HEK293 (cell line): Measurements from ENCODE around the gene EIPR1.

Source experiments
- CTCF ChIA-PET: fragments of 350-600 bp; formaldehyde crosslinking; extraction: SDS; loops from one replicate; lab custom pipeline; 2021; ENCODE audit warnings: antibody characterized with exemption; lab: Yijun Ruan, JAX
- POLR2A ChIA-PET: fragments of 300-600 bp; formaldehyde crosslinking; extraction: SDS; loops from one replicate; lab custom pipeline; 2020; ENCODE audit warnings: antibody characterized with exemption, inconsistent platforms; lab: Yijun Ruan, JAX
- H3K27ac ChIP-seq: fragments of 200-500 bp; sonication (Bioruptor generic); 2 replicates; pipeline ENCODE4 v1.5.1; 2014; ENCODE audit warnings: low read depth, low read length, control low read depth, inconsistent platforms; ENCODE audit errors: extremely low read depth
- H3K36me3 ChIP-seq, 2 experiments: fragments of 200-500 bp in 1 of 2; sonication (Bioruptor generic) in 1 of 2; 1 replicate in 1 of 2; 2 replicates in 1 of 2; pipeline ENCODE4 v1.5.1; 2014 to 2017; ENCODE audit warnings: inconsistent platforms in 2 of 2, low read length in 2 of 2; ENCODE audit not compliant: control insufficient read depth in 2 of 2, insufficient read depth in 1 of 2
- H3K4me1 ChIP-seq: fragments of 200-500 bp; sonication (Bioruptor generic); 2 replicates; pipeline ENCODE4 v1.5.1; 2014; ENCODE audit warnings: mild to moderate bottlenecking, low read length, inconsistent platforms; ENCODE audit not compliant: control insufficient read depth, insufficient read depth
- H3K4me3 ChIP-seq: 2 replicates; pipeline ENCODE4 v1.5.1; 2011; ENCODE audit warnings: low read depth, mild to moderate bottlenecking, control low read depth, low read length, moderate library complexity
- H3K9me3 ChIP-seq: fragments of 200-500 bp; sonication (Bioruptor generic); 2 replicates; pipeline ENCODE4 v1.5.1; 2014; ENCODE audit warnings: low read depth, low read length, inconsistent platforms; ENCODE audit not compliant: control insufficient read depth, insufficient read depth
- SCRT2 ChIP-seq: fragments of 450-650 bp; formaldehyde crosslinking; IDR thresholded peaks from 2 replicates; pipeline ENCODE4 v1.5.1; 2016; ENCODE audit warnings: missing biosample characterization, missing genetic modification characterization
- TRIM28 ChIP-seq: IDR thresholded peaks from 2 replicates; pipeline ENCODE4 v1.6.1; 2011; ENCODE audit warnings: low read length, control low read depth, borderline replicate concordance
- ZBTB17 ChIP-seq: fragments of 450-650 bp; formaldehyde crosslinking; IDR thresholded peaks from 2 replicates; pipeline ENCODE4 v1.5.1; 2016; ENCODE audit warnings: missing biosample characterization, missing genetic modification characterization
- ZBTB21 ChIP-seq: fragments of 450-650 bp; formaldehyde crosslinking; IDR thresholded peaks from 2 replicates; pipeline ENCODE4 v1.5.1; 2017; ENCODE audit warnings: missing biosample characterization, missing genetic modification characterization
- ZBTB7A ChIP-seq: fragments of 450-650 bp; formaldehyde crosslinking; IDR thresholded peaks from 2 replicates; pipeline ENCODE4 v1.5.1; 2016; ENCODE audit warnings: low read depth, missing biosample characterization, missing genetic modification characterization
- ZFP3 ChIP-seq: fragments of 450-650 bp; formaldehyde crosslinking; IDR thresholded peaks from 2 replicates; pipeline ENCODE4 v1.5.1; 2016; ENCODE audit warnings: low read depth, missing biosample characterization, missing genetic modification characterization
- ZIC2 ChIP-seq: fragments of 450-650 bp; formaldehyde crosslinking; IDR thresholded peaks from 2 replicates; pipeline ENCODE4 v1.5.1; 2016; ENCODE audit warnings: missing biosample characterization, missing genetic modification characterization
- ZNF10 ChIP-seq: fragments of 450-650 bp; formaldehyde crosslinking; IDR thresholded peaks from 2 replicates; pipeline ENCODE4 v1.5.1; 2017; ENCODE audit warnings: missing biosample characterization, missing genetic modification characterization
- ZNF214 ChIP-seq: fragments of 450-650 bp; formaldehyde crosslinking; IDR thresholded peaks from 2 replicates; pipeline ENCODE4 v1.5.1; 2017; ENCODE audit warnings: missing biosample characterization, mild to moderate bottlenecking, missing genetic modification characterization, borderline replicate concordance
- ZNF302 ChIP-seq: fragments of 450-650 bp; formaldehyde crosslinking; IDR thresholded peaks from 2 replicates; pipeline ENCODE4 v1.5.1; 2016; ENCODE audit warnings: missing biosample characterization, missing genetic modification characterization, low read depth
- ZNF311 ChIP-seq: fragments of 450-650 bp; formaldehyde crosslinking; IDR thresholded peaks from 2 replicates; pipeline ENCODE4 v1.5.1; 2017; ENCODE audit warnings: missing biosample characterization, missing genetic modification characterization, borderline replicate concordance
- ZNF394 ChIP-seq: fragments of 450-650 bp; formaldehyde crosslinking; IDR thresholded peaks from 2 replicates; pipeline ENCODE4 v1.5.1; 2016; ENCODE audit warnings: missing biosample characterization, missing genetic modification characterization, mild to moderate bottlenecking, moderate library complexity, borderline replicate concordance
- ZNF585B ChIP-seq: fragments of 450-650 bp; formaldehyde crosslinking; IDR thresholded peaks from 2 replicates; pipeline ENCODE4 v1.5.1; 2016; ENCODE audit warnings: missing biosample characterization, missing genetic modification characterization
- ZNF629 ChIP-seq: fragments of 450-650 bp; formaldehyde crosslinking; IDR thresholded peaks from 2 replicates; pipeline ENCODE4 v1.5.1; 2017; ENCODE audit warnings: missing biosample characterization, missing genetic modification characterization
- ZNF747 ChIP-seq: fragments of 450-650 bp; formaldehyde crosslinking; IDR thresholded peaks from 2 replicates; pipeline ENCODE4 v1.5.1; 2016; ENCODE audit warnings: missing biosample characterization, missing genetic modification characterization
- ZNF843 ChIP-seq: fragments of 450-650 bp; formaldehyde crosslinking; IDR thresholded peaks from 2 replicates; pipeline ENCODE4 v1.5.1; 2016; ENCODE audit warnings: missing biosample characterization, missing genetic modification characterization
- ZSCAN16 ChIP-seq: fragments of 450-650 bp; formaldehyde crosslinking; IDR thresholded peaks from 2 replicates; pipeline ENCODE4 v1.5.1; 2016; ENCODE audit warnings: missing biosample characterization, missing genetic modification characterization
- ZSCAN23 ChIP-seq: fragments of 450-650 bp; formaldehyde crosslinking; IDR thresholded peaks from 2 replicates; pipeline ENCODE4 v1.5.1; 2016; ENCODE audit warnings: missing biosample characterization, missing genetic modification characterization
- TF ChIP-seq, protein P1 (sequence below): fragments of 450-650 bp; formaldehyde crosslinking; IDR thresholded peaks from 2 replicates; pipeline ENCODE4 v1.5.1; 2016; ENCODE audit warnings: missing biosample characterization, missing genetic modification characterization
- TF ChIP-seq, protein P2 (sequence below): fragments of 450-650 bp; formaldehyde crosslinking; IDR thresholded peaks from 2 replicates; pipeline ENCODE4 v1.5.1; 2016; ENCODE audit warnings: missing biosample characterization, missing genetic modification characterization
- TF ChIP-seq, protein P3 (sequence below): fragments of 450-650 bp; formaldehyde crosslinking; IDR thresholded peaks from 2 replicates; pipeline ENCODE4 v1.5.1; 2016; ENCODE audit warnings: missing biosample characterization, missing genetic modification characterization
- TF ChIP-seq, protein P4 (sequence below): fragments of 450-650 bp; formaldehyde crosslinking; IDR thresholded peaks from 2 replicates; pipeline ENCODE4 v1.5.1; 2016; ENCODE audit warnings: missing biosample characterization, missing genetic modification characterization

The EIPR1 gene

DNA sequence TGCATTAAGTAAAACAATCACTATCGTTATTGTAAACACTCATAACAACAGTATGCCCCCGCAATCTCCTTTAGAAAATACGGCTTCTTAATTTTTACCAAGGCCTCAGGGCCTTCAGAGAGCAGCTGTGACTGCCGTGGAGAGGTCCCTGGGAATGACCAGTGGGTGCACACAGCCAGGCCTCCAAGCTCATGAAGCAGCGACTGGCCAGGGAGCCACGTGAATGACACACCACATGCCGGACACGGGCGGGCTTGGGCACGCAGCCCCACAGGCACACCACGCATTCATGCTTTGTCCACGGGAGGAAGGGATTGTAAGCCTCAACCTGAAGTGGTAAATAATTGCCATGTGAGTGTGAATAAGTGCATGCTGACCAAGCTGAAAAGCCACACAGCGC is 121.0 kb downstream of the EIPR1 start:
- ChIA-PET CTCF (no interaction called here), POLR2A (no interaction called here)
- peaks cover 0 to 6% of the 10 kb centered on the region in 2 experiments; a peak in 1 of 3 replicates for H3K36me3 ChIP-seq
- H3K27ac ChIP-seq: no peak overlapping the region
- H3K9me3 ChIP-seq: no peaks in the 10 kb centered on the region
- H3K4me1 ChIP-seq: no peaks in the 10 kb centered on the region
- TF ChIP-seq, protein P1, sequence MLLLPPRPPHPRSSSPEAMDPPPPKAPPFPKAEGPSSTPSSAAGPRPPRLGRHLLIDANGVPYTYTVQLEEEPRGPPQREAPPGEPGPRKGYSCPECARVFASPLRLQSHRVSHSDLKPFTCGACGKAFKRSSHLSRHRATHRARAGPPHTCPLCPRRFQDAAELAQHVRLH (tag by site-specific recombination): no peak
- TF ChIP-seq SCRT2 (no peak), ZSCAN16 (tag by site-specific recombination) (no peak), ZFP3 (tag by site-specific recombination) (no peak), ZNF10 (tag by site-specific recombination) (no peak), ZNF585B (tag by site-specific recombination) (no peak), ZNF629 (no peak), ZNF311 (tag by site-specific recombination) (no peak), ZNF747 (tag by site-specific recombination) (no peak), ZNF394 (tag by site-specific recombination) (no peak), ZBTB21 (tag by site-specific recombination) (no peak), TRIM28 (no peak), ZBTB17 (tag by site-specific recombination) (no peak), ZIC2 (tag by site-specific recombination) (no peak)
- TF ChIP-seq, protein P2, sequence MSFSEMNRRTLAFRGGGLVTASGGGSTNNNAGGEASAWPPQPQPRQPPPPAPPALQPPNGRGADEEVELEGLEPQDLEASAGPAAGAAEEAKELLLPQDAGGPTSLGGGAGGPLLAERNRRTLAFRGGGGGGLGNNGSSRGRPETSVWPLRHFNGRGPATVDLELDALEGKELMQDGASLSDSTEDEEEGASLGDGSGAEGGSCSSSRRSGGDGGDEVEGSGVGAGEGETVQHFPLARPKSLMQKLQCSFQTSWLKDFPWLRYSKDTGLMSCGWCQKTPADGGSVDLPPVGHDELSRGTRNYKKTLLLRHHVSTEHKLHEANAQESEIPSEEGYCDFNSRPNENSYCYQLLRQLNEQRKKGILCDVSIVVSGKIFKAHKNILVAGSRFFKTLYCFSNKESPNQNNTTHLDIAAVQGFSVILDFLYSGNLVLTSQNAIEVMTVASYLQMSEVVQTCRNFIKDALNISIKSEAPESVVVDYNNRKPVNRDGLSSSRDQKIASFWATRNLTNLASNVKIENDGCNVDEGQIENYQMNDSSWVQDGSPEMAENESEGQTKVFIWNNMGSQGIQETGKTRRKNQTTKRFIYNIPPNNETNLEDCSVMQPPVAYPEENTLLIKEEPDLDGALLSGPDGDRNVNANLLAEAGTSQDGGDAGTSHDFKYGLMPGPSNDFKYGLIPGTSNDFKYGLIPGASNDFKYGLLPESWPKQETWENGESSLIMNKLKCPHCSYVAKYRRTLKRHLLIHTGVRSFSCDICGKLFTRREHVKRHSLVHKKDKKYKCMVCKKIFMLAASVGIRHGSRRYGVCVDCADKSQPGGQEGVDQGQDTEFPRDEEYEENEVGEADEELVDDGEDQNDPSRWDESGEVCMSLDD (tag by site-specific recombination): no peak
- TF ChIP-seq, protein P3, sequence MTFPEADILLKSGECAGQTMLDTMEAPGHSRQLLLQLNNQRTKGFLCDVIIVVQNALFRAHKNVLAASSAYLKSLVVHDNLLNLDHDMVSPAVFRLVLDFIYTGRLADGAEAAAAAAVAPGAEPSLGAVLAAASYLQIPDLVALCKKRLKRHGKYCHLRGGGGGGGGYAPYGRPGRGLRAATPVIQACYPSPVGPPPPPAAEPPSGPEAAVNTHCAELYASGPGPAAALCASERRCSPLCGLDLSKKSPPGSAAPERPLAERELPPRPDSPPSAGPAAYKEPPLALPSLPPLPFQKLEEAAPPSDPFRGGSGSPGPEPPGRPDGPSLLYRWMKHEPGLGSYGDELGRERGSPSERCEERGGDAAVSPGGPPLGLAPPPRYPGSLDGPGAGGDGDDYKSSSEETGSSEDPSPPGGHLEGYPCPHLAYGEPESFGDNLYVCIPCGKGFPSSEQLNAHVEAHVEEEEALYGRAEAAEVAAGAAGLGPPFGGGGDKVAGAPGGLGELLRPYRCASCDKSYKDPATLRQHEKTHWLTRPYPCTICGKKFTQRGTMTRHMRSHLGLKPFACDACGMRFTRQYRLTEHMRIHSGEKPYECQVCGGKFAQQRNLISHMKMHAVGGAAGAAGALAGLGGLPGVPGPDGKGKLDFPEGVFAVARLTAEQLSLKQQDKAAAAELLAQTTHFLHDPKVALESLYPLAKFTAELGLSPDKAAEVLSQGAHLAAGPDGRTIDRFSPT (tag by site-specific recombination): no peak
- TF ChIP-seq, protein P4, sequence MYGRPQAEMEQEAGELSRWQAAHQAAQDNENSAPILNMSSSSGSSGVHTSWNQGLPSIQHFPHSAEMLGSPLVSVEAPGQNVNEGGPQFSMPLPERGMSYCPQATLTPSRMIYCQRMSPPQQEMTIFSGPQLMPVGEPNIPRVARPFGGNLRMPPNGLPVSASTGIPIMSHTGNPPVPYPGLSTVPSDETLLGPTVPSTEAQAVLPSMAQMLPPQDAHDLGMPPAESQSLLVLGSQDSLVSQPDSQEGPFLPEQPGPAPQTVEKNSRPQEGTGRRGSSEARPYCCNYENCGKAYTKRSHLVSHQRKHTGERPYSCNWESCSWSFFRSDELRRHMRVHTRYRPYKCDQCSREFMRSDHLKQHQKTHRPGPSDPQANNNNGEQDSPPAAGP: no peak
- no peak overlapping the region for H3K4me3 ChIP-seq

DNA sequence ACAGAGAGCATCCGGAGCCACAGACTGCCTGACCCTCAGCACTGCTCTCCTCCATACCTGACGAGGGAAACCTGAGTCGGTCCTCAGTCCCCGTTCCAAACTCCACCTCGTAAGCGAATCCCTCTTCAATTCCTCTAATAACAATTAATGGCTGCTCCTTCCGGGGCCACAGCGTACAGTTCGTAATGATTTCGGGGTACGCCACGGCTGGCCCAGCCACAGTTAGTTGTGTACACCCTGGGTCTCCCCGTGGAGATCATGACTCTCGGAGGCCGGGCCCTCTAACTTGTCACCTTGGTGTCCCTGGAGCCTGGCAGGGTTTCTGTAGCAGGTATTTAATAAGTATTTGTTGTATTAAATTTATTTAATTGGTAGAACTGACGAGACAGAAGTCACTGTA is 121.5 kb downstream of the EIPR1 start:
- Histone ChIP-seq H3K4me1 (no peaks in the 10 kb centered on the region), H3K9me3 (no peaks in the 10 kb centered on the region), H3K36me3 (peaks cover 0 to 6% of the 10 kb centered on the region in 2 experiments; a peak in 1 of 3 replicates), H3K27ac (no peak overlapping the region), H3K4me3 (no peak overlapping the region)
- CTCF ChIA-PET: no interaction called here
- TF ChIP-seq ZNF843 (tag by site-specific recombination) (no peak), ZSCAN23 (tag by site-specific recombination) (no peak), ZNF214 (tag by site-specific recombination) (no peak), ZNF302 (tag by site-specific recombination) (no peak), ZBTB7A (no peak)
- POLR2A ChIA-PET: no interaction called here
